Liver (tissue), 3 donors: ENCODE measurements around the gene NODAL.

Experiments used
- EGR1 ChIP-seq, 2 donors: IDR thresholded peaks; 2 replicates each; pipeline ENCODE4 v1.6.1; 2016 to 2018; ENCODE audit warnings: antibody characterized with exemption in 2 of 2, low read depth in 2 of 2
- FOXA1 ChIP-seq: IDR thresholded peaks from 2 replicates; pipeline ENCODE4 v1.6.1; 2016; ENCODE audit warnings: antibody characterized with exemption
- HNF4A ChIP-seq, 2 donors: conservative IDR thresholded peaks; 2 replicates each; pipeline ENCODE4 v1.6.1; 2016; ENCODE audit warnings: antibody characterized with exemption in 2 of 2, mild to moderate bottlenecking in 2 of 2
- RAD21 ChIP-seq, 2 donors: IDR thresholded peaks; 2 replicates each; pipeline ENCODE4 v1.6.1; 2016; ENCODE audit warnings: antibody characterized with exemption in 2 of 2, mild to moderate bottlenecking in 2 of 2
- TAF1 ChIP-seq: conservative IDR thresholded peaks from 2 replicates; pipeline ENCODE4 v1.6.1; 2016; ENCODE audit warnings: antibody characterized with exemption, mild to moderate bottlenecking
- YY1 ChIP-seq: IDR thresholded peaks from 2 replicates; pipeline ENCODE4 v1.6.1; 2016; ENCODE audit warnings: antibody characterized with exemption, mild to moderate bottlenecking
- TF ChIP-seq, protein P1 (sequence below): fragments of 150-350 bp; IDR thresholded peaks from 2 replicates; pipeline ENCODE4 v1.5.1; 2017; ENCODE audit warnings: improper control_type of control experiment, low read depth, low read length; ENCODE audit not compliant: missing input control
- TF ChIP-seq, protein P2 (sequence below): IDR thresholded peaks from 2 replicates; pipeline ENCODE4 v1.6.1; 2016; ENCODE audit warnings: antibody characterized with exemption
- donor health status: healthy.
- donor health status: healthy.

GRCh38 chr10:70391654-70392053, 49.8 kb downstream of the NODAL start:
- TF ChIP-seq, protein P1, sequence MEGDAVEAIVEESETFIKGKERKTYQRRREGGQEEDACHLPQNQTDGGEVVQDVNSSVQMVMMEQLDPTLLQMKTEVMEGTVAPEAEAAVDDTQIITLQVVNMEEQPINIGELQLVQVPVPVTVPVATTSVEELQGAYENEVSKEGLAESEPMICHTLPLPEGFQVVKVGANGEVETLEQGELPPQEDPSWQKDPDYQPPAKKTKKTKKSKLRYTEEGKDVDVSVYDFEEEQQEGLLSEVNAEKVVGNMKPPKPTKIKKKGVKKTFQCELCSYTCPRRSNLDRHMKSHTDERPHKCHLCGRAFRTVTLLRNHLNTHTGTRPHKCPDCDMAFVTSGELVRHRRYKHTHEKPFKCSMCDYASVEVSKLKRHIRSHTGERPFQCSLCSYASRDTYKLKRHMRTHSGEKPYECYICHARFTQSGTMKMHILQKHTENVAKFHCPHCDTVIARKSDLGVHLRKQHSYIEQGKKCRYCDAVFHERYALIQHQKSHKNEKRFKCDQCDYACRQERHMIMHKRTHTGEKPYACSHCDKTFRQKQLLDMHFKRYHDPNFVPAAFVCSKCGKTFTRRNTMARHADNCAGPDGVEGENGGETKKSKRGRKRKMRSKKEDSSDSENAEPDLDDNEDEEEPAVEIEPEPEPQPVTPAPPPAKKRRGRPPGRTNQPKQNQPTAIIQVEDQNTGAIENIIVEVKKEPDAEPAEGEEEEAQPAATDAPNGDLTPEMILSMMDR = no peak
- TF ChIP-seq FOXA1 = no peak
- TF ChIP-seq YY1 = no peak
- no peak for TF ChIP-seq HNF4A (conservative IDR thresholded peaks at IDR 0.05)
- no peak for TF ChIP-seq EGR1 (IDR thresholded peaks at IDR 0.05; ENCODE audit: low read depth in 2 of 2)
- TF ChIP-seq, protein P2, sequence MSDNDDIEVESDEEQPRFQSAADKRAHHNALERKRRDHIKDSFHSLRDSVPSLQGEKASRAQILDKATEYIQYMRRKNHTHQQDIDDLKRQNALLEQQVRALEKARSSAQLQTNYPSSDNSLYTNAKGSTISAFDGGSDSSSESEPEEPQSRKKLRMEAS = no peak
- TF ChIP-seq TAF1 = no peak
- no peak for TF ChIP-seq RAD21 (IDR thresholded peaks at IDR 0.05)
